T-cell (primary cell): ENCODE measurements around the gene PPM1L. TPM values are rescaled to one million over a fixed set of nuclear protein-coding genes. Genes with fewer than 3 reads are reported as not detected.

Source experiments
- ATAC-seq, 4 experiments: fragments of 200-7000 bp in 3 of 4; fragments of 150-1000 bp in 1 of 4; cut with Tn5 transposase; replicated peaks in 1 of 4; 1 replicate in 3 of 4; 2 replicates in 1 of 4; pipeline ENCODE4 v1.10.0; 2021; ENCODE audit warnings: moderate library complexity in 3 of 4, mild to moderate bottlenecking in 2 of 4, moderate number of reproducible peaks in 1 of 4
- CTCF ChIA-PET, 2 donors: fragments of 300-600 bp; sonication (Branson Sonifier 250); formaldehyde crosslinking; loops; one replicate each; lab custom pipeline; 2022; ENCODE audit warnings: antibody characterized with exemption in 2 of 2; lab: Charles Lee
- POLR2A ChIA-PET, 2 donors: fragments of 300-600 bp; sonication (Branson Sonifier 250); formaldehyde crosslinking; loops; one replicate each; lab custom pipeline; 2022; ENCODE audit warnings: antibody characterized with exemption in 2 of 2; lab: Charles Lee
- DNase-seq, 35 experiments: peaks; one replicate each; pipeline versions ENCODE4 v3.0.0 to v3.0.0-alpha.2; 2013 to 2023
- H3K27ac ChIP-seq: one replicate; pipeline ENCODE4 v1.5.1; 2013; ENCODE audit warnings: low read length
- H3K27me3 ChIP-seq, 2 experiments: replicated peaks in 1 of 2; 1 replicate in 1 of 2; 2 replicates in 1 of 2; pipeline versions ENCODE4 v1.6.1 to v1.7.0; 2013; ENCODE audit warnings: low read length in 1 of 2, mixed read lengths in 1 of 2; ENCODE audit not compliant: control insufficient read depth in 2 of 2, insufficient read depth in 2 of 2; ENCODE audit errors: extremely low read depth in 1 of 2
- H3K36me3 ChIP-seq, 2 donors: 1 replicate in 1 of 2; 2 replicates in 1 of 2; pipeline versions ENCODE4 v1.6.1 to v1.7.0; 2013; ENCODE audit warnings: low read length in 1 of 2; ENCODE audit not compliant: control insufficient read depth in 2 of 2, insufficient read depth in 1 of 2; ENCODE audit errors: extremely low read depth in 1 of 2
- H3K4me1 ChIP-seq, 2 experiments: 1 replicate in 1 of 2; 2 replicates in 1 of 2; pipeline versions ENCODE4 v1.6.1 to v1.7.0; 2013; ENCODE audit warnings: low read length in 2 of 2, mixed read lengths in 1 of 2; ENCODE audit not compliant: insufficient read depth in 2 of 2, control insufficient read depth in 1 of 2; ENCODE audit errors: extremely low read depth in 1 of 2
- H3K4me3 ChIP-seq, 2 donors: 1 replicate in 1 of 2; 2 replicates in 1 of 2; pipeline versions ENCODE4 v1.5.1 to v1.7.0; 2013; ENCODE audit warnings: mild to moderate bottlenecking in 2 of 2, low read length in 1 of 2, moderate library complexity in 1 of 2; ENCODE audit not compliant: control insufficient read depth in 1 of 2; ENCODE audit errors: extremely low read depth in 1 of 2
- H3K9me3 ChIP-seq: 2 replicates; pipeline ENCODE4 v1.7.0; 2013
- H3K27ac Mint-ChIP-seq, 2 donors: one replicate each; pipeline ENCODE4 v1.8.0; 2020 to 2021; ENCODE audit warnings: mild to moderate bottlenecking in 2 of 2, mixed read lengths in 2 of 2
- H3K27me3 Mint-ChIP-seq, 2 donors: one replicate each; pipeline ENCODE4 v1.8.0; 2021 to 2022; ENCODE audit warnings: mixed read lengths in 2 of 2
- H3K36me3 Mint-ChIP-seq: one replicate; pipeline ENCODE4 v1.8.0; 2021; ENCODE audit warnings: mixed read lengths
- H3K4me1 Mint-ChIP-seq, 3 donors: one replicate each; pipeline ENCODE4 v1.8.0; 2020 to 2022; ENCODE audit warnings: mixed read lengths in 3 of 3, mild to moderate bottlenecking in 1 of 3
- H3K4me3 Mint-ChIP-seq, 3 donors: one replicate each; pipeline ENCODE4 v1.8.0; 2020 to 2022; ENCODE audit warnings: mild to moderate bottlenecking in 3 of 3, mixed read lengths in 3 of 3, moderate library complexity in 3 of 3
- H3K9me3 Mint-ChIP-seq, 3 donors: one replicate each; pipeline ENCODE4 v1.8.0; 2020 to 2022; ENCODE audit warnings: mixed read lengths in 3 of 3
- WGBS: methylation state at CpG from one replicate; pipeline ENCODE4 v1.1.5; 2013; ENCODE audit warnings: missing lambda C conversion rate; ENCODE audit not compliant: insufficient coverage; 5-methylcytosine and 5-hydroxymethylcytosine counted together
- total RNA-seq, 35 experiments: library from RNA in 6 of 35; stranded (reverse) in 6 of 35; fragments of 120-200 nt in 1 of 35; gene quantifications; one replicate each; pipeline versions ENCODE4 v1.2.1 to v1.2.4 and lab custom pipeline; 2013 to 2026

PPM1L gene
- total RNA-seq, 5 donors from 2014 or later (not counting 1 experiment from before 2014, with no cell fraction given) = 4.8 to 6.4 (median 5.7) TPM

- no peak overlapping the region for H3K4me3 ChIP-seq
- no peaks in the 10 kb centered on the region for H3K36me3 ChIP-seq
- no peaks in the 10 kb centered on the region for H3K4me1 Mint-ChIP-seq
- no peaks in the 10 kb centered on the region for H3K27me3 ChIP-seq
- H3K9me3 ChIP-seq = no peaks in the 10 kb centered on the region
- no peak for ATAC-seq
- H3K27me3 Mint-ChIP-seq = no peaks in the 10 kb centered on the region
- H3K4me1 ChIP-seq = no peaks in the 10 kb centered on the region
- ChIA-PET CTCF (no interaction called here), POLR2A (no interaction called here)
- H3K4me3 Mint-ChIP-seq = no peak overlapping the region
- H3K27ac Mint-ChIP-seq = no peak overlapping the region
- WGBS = no CpG with 5 or more reads among the region's 1 CpG
- no peaks in the 10 kb centered on the region for H3K9me3 Mint-ChIP-seq
- no peak overlapping the region for H3K27ac ChIP-seq
- H3K36me3 Mint-ChIP-seq = peaks cover 7% of the 10 kb centered on the region
- DNase-seq = no peak
Observed at GRCh38 chr3:161067335-161067734, 311.3 kb downstream of the PPM1L start.

GRCh38 chr3:161069511-161070251, 313.6 kb downstream of the PPM1L start:
- ChIA-PET POLR2A (no interaction called here), CTCF (no interaction called here)
- Histone ChIP-seq H3K4me3 (no peak overlapping the region), H3K9me3 (no peaks in the 10 kb centered on the region), H3K27me3 (no peaks in the 10 kb centered on the region), H3K27ac (no peak overlapping the region), H3K4me1 (no peaks in the 10 kb centered on the region), H3K36me3 (no peaks in the 10 kb centered on the region)
- H3K27ac Mint-ChIP-seq = no peak overlapping the region
- DNase-seq = no peak
- H3K9me3 Mint-ChIP-seq = no peaks in the 10 kb centered on the region
- no peaks in the 10 kb centered on the region for H3K4me1 Mint-ChIP-seq
- ATAC-seq = no peak
- no peak overlapping the region for H3K4me3 Mint-ChIP-seq
- H3K27me3 Mint-ChIP-seq = no peaks in the 10 kb centered on the region
- H3K36me3 Mint-ChIP-seq = peaks cover 7% of the 10 kb centered on the region
- 60% methylated on average over 2 of the region's 5 CpGs for WGBS

- Histone ChIP-seq H3K9me3 (no peaks in the 10 kb centered on the region), H3K27ac (no peak overlapping the region), H3K4me3 (no peak overlapping the region), H3K27me3 (no peaks in the 10 kb centered on the region), H3K36me3 (no peaks in the 10 kb centered on the region), H3K4me1 (no peaks in the 10 kb centered on the region)
- ATAC-seq = no peak
- 84% methylated on average over 4 of the region's 9 CpGs for WGBS
- no peaks in the 10 kb centered on the region for H3K9me3 Mint-ChIP-seq
- H3K27me3 Mint-ChIP-seq = no peaks in the 10 kb centered on the region
- H3K4me1 Mint-ChIP-seq = no peaks in the 10 kb centered on the region
- H3K36me3 Mint-ChIP-seq = peaks cover 4% of the 10 kb centered on the region
- POLR2A ChIA-PET = no interaction called here
- CTCF ChIA-PET = no interaction called here
- DNase-seq = no peak
- H3K4me3 Mint-ChIP-seq = no peak overlapping the region
- no peak overlapping the region for H3K27ac Mint-ChIP-seq
Observed at GRCh38 chr3:161070252-161070930, 314.4 kb downstream of the PPM1L start.

GRCh38 chr3:161070980-161071663, 315.1 kb downstream of the PPM1L start:
- Histone ChIP-seq H3K27me3 (no peaks in the 10 kb centered on the region), H3K36me3 (no peaks in the 10 kb centered on the region), H3K9me3 (no peaks in the 10 kb centered on the region), H3K4me3 (no peak overlapping the region), H3K27ac (no peak overlapping the region), H3K4me1 (no peaks in the 10 kb centered on the region)
- ChIA-PET CTCF (no interaction called here), POLR2A (no interaction called here)
- DNase-seq (no peak), ATAC-seq (no peak)
- H3K36me3 Mint-ChIP-seq = peaks cover 4% of the 10 kb centered on the region
- H3K9me3 Mint-ChIP-seq = no peaks in the 10 kb centered on the region
- H3K27ac Mint-ChIP-seq = no peak overlapping the region
- H3K4me3 Mint-ChIP-seq = no peak overlapping the region
- no CpG with 5 or more reads among the region's 6 CpGs for WGBS
- no peaks in the 10 kb centered on the region for H3K27me3 Mint-ChIP-seq
- no peaks in the 10 kb centered on the region for H3K4me1 Mint-ChIP-seq

GRCh38 chr3:161072211-161072621, 316.2 kb downstream of the PPM1L start:
- Histone ChIP-seq H3K36me3 (no peaks in the 10 kb centered on the region), H3K9me3 (no peaks in the 10 kb centered on the region), H3K27me3 (peaks cover 0 to 1% of the 10 kb centered on the region in 2 experiments), H3K27ac (no peak overlapping the region), H3K4me3 (no peak overlapping the region), H3K4me1 (no peaks in the 10 kb centered on the region)
- POLR2A ChIA-PET = no interaction called here
- H3K36me3 Mint-ChIP-seq = peaks cover 4% of the 10 kb centered on the region
- no peak overlapping the region for H3K4me3 Mint-ChIP-seq
- H3K27me3 Mint-ChIP-seq = no peaks in the 10 kb centered on the region
- no peak overlapping the region for H3K27ac Mint-ChIP-seq
- no peaks in the 10 kb centered on the region for H3K9me3 Mint-ChIP-seq
- WGBS = 33% methylated on average over 1 of the region's 1 CpG
- ATAC-seq (no peak), DNase-seq (no peak)
- no peaks in the 10 kb centered on the region for H3K4me1 Mint-ChIP-seq
- CTCF ChIA-PET = no interaction called here

GRCh38 chr3:161072751-161073150, 316.7 kb downstream of the PPM1L start:
- no peak overlapping the region for H3K27ac Mint-ChIP-seq
- H3K9me3 Mint-ChIP-seq = no peaks in the 10 kb centered on the region
- H3K4me3 Mint-ChIP-seq = no peak overlapping the region
- Histone ChIP-seq H3K36me3 (no peaks in the 10 kb centered on the region), H3K4me3 (no peak overlapping the region), H3K27ac (no peak overlapping the region), H3K4me1 (no peaks in the 10 kb centered on the region), H3K9me3 (no peaks in the 10 kb centered on the region), H3K27me3 (peaks cover 0 to 2% of the 10 kb centered on the region in 2 experiments)
- CTCF ChIA-PET = no interaction called here
- POLR2A ChIA-PET = no interaction called here
- H3K4me1 Mint-ChIP-seq = no peaks in the 10 kb centered on the region
- ATAC-seq = no peak
- no peaks in the 10 kb centered on the region for H3K27me3 Mint-ChIP-seq
- H3K36me3 Mint-ChIP-seq = peaks cover 4% of the 10 kb centered on the region
- no peak for DNase-seq
